H1 (cell line): ENCODE results near the gene FIG4. TPM values are rescaled to one million over a fixed set of nuclear protein-coding genes. Genes with fewer than 3 reads are reported as not detected.
A peak's percentile ranks its signal among the peaks of the same experiment; 100 is the strongest.

Experiments used
- CTCF ChIA-PET: fragments of 300-600 bp; sonication (Branson Sonifier 250); formaldehyde crosslinking; loops from one replicate; lab custom pipeline; 2021; ENCODE audit not compliant: partially characterized antibody; lab: Charles Lee
- POLR2A ChIA-PET: fragments of 300-600 bp; sonication (Branson Sonifier 250); formaldehyde crosslinking; loops from one replicate; lab custom pipeline; 2021; ENCODE audit warnings: inconsistent platforms; ENCODE audit not compliant: partially characterized antibody; lab: Charles Lee
- DNase-seq, 2 experiments: peaks; one replicate each; pipeline versions ENCODE4 v3.0.0 to v3.0.0-alpha.2; 2010 to 2022; ENCODE audit warnings: low spot score in 2 of 2, low read depth in 1 of 2, mixed read lengths in 1 of 2
- FAIRE-seq: peaks from 2 replicates; lab custom pipeline; 2011; peaks lifted over from hg19 to GRCh38; lab: Jason Lieb, UNC
- H2AFZ ChIP-seq: 2 replicates; pipeline ENCODE4 v1.8.1; 2012; ENCODE audit warnings: low read length, inconsistent platforms
- H2AK5ac ChIP-seq: 2 replicates; pipeline ENCODE4 v1.6.1; 2013; ENCODE audit warnings: low read depth, low read length
- H2BK120ac ChIP-seq: replicated peaks from 2 replicates; pipeline ENCODE3; 2013; ENCODE audit warnings: low read depth, low read length, inconsistent platforms
- H2BK12ac ChIP-seq: 2 replicates; pipeline ENCODE4 v1.6.1; 2013; ENCODE audit warnings: low read depth, low read length
- H2BK15ac ChIP-seq: 2 replicates; pipeline ENCODE4 v1.6.1; 2013; ENCODE audit warnings: low read length
- H2BK20ac ChIP-seq: 2 replicates; pipeline ENCODE4 v1.6.1; 2013; ENCODE audit warnings: low read length
- H2BK5ac ChIP-seq: 2 replicates; pipeline ENCODE4 v1.6.1; 2013; ENCODE audit warnings: low read depth, low read length
- H3K14ac ChIP-seq: 2 replicates; pipeline ENCODE4 v1.6.1; 2013; ENCODE audit warnings: inconsistent platforms; ENCODE audit not compliant: insufficient read length
- H3K18ac ChIP-seq: 2 replicates; pipeline ENCODE4 v1.6.1; 2013; ENCODE audit warnings: low read length; ENCODE audit errors: extremely low read depth
- H3K23ac ChIP-seq: 2 replicates; pipeline ENCODE4 v1.6.1; 2013; ENCODE audit warnings: inconsistent platforms; ENCODE audit not compliant: insufficient read length
- H3K23me2 ChIP-seq: 2 replicates; pipeline ENCODE4 v1.6.1; 2013; ENCODE audit warnings: low read depth, low read length
- H3K27ac ChIP-seq: 2 replicates; pipeline ENCODE4 v1.6.1; 2011; ENCODE audit warnings: low read depth, low read length, inconsistent platforms
- H3K27me3 ChIP-seq, 4 experiments: replicated peaks in 1 of 4; 1 replicate in 1 of 4; 2 replicates in 3 of 4; pipeline versions ENCODE4 v1.6.1 to v1.8.1; 2011 to 2013; ENCODE audit warnings: low read length in 3 of 4, mild to moderate bottlenecking in 3 of 4, inconsistent platforms in 2 of 4, mixed read lengths in 2 of 4, moderate library complexity in 1 of 4; ENCODE audit not compliant: control insufficient read depth in 3 of 4, insufficient read depth in 3 of 4; ENCODE audit errors: extremely low read depth in 1 of 4
- H3K36me3 ChIP-seq, 4 experiments: 2 replicates each; pipeline versions ENCODE4 v1.6.1 to v1.8.1; 2011 to 2013; ENCODE audit warnings: mild to moderate bottlenecking in 4 of 4, low read length in 3 of 4, moderate library complexity in 2 of 4, control low read depth in 1 of 4, inconsistent platforms in 1 of 4; ENCODE audit not compliant: insufficient read depth in 4 of 4, control insufficient read depth in 2 of 4
- H3K4ac ChIP-seq: replicated peaks from 2 replicates; pipeline ENCODE3; 2013; ENCODE audit warnings: low read length, low read depth, mixed read lengths, inconsistent platforms; ENCODE audit not compliant: insufficient read length
- H3K4me1 ChIP-seq, 4 experiments: replicated peaks in 1 of 4; 1 replicate in 1 of 4; 2 replicates in 3 of 4; pipeline versions ENCODE4 v1.6.1 to v1.8.1; 2011 to 2013; ENCODE audit warnings: low read length in 3 of 4, inconsistent platforms in 2 of 4, mixed read lengths in 1 of 4; ENCODE audit not compliant: insufficient read depth in 4 of 4, control insufficient read depth in 3 of 4
- H3K4me2 ChIP-seq, 2 experiments: 2 replicates each; pipeline versions ENCODE4 v1.6.1 to v1.8.1; 2011 to 2013; ENCODE audit warnings: low read depth in 2 of 2, low read length in 2 of 2, control low read depth in 1 of 2, inconsistent platforms in 1 of 2, mild to moderate bottlenecking in 1 of 2; ENCODE audit not compliant: insufficient read depth in 1 of 2
- H3K4me3 ChIP-seq, 4 experiments: fragments of 200-600, 300-600 bp in 1 of 4; sonication (generic), shearing (Covaris generic), sonication (Bioruptor Twin) in 1 of 4; 2 replicates each; pipeline versions ENCODE4 v1.5.1 to v1.8.1; 2011 to 2016; ENCODE audit warnings: low read length in 4 of 4, low read depth in 3 of 4, control low read depth in 2 of 4, inconsistent platforms in 2 of 4, mild to moderate bottlenecking in 2 of 4, mixed read lengths in 1 of 4, moderate library complexity in 1 of 4; ENCODE audit not compliant: insufficient read depth in 2 of 4; ENCODE audit errors: extremely low read depth in 1 of 4
- H3K56ac ChIP-seq: replicated peaks from 2 replicates; pipeline ENCODE3; 2013; ENCODE audit warnings: low read depth, mild to moderate bottlenecking, mixed read lengths, low read length, inconsistent platforms; ENCODE audit not compliant: insufficient read length
- H3K79me1 ChIP-seq: 2 replicates; pipeline ENCODE4 v1.6.1; 2013; ENCODE audit warnings: low read depth, low read length, control low read depth
- H3K79me2 ChIP-seq, 2 experiments: 2 replicates each; pipeline versions ENCODE4 v1.6.1 to v1.8.1; 2012 to 2013; ENCODE audit warnings: low read length in 2 of 2, mild to moderate bottlenecking in 2 of 2, inconsistent platforms in 1 of 2; ENCODE audit not compliant: insufficient read depth in 2 of 2, control insufficient read depth in 1 of 2
- H3K9ac ChIP-seq, 4 experiments: replicated peaks in 1 of 4; 1 replicate in 1 of 4; 2 replicates in 3 of 4; pipeline versions ENCODE4 v1.6.1 to v1.8.1; 2011 to 2013; ENCODE audit warnings: low read depth in 3 of 4, low read length in 3 of 4, control low read depth in 2 of 4, mild to moderate bottlenecking in 2 of 4, moderate library complexity in 2 of 4, inconsistent platforms in 1 of 4; ENCODE audit errors: extremely low read depth in 1 of 4
- H3K9me3 ChIP-seq, 2 experiments: 2 replicates each; pipeline versions ENCODE4 v1.6.1 to v1.8.1; 2012 to 2013; ENCODE audit warnings: mild to moderate bottlenecking in 2 of 2, moderate library complexity in 2 of 2, control low read depth in 1 of 2, inconsistent platforms in 1 of 2, low read depth in 1 of 2, low read length in 1 of 2, mixed read lengths in 1 of 2; ENCODE audit not compliant: insufficient read depth in 2 of 2
- H4K20me1 ChIP-seq, 2 experiments: replicated peaks in 1 of 2; 2 replicates each; pipeline versions ENCODE3 to v1.8.1; 2011 to 2013; ENCODE audit warnings: inconsistent platforms in 2 of 2, low read length in 2 of 2, mild to moderate bottlenecking in 1 of 2; ENCODE audit not compliant: insufficient read depth in 2 of 2, control insufficient read depth in 1 of 2
- H4K5ac ChIP-seq: 2 replicates; pipeline ENCODE4 v1.6.1; 2013; ENCODE audit warnings: low read length, low read depth, mixed read lengths, inconsistent platforms; ENCODE audit not compliant: insufficient read length
- H4K8ac ChIP-seq: 2 replicates; pipeline ENCODE4 v1.8.0; 2013; ENCODE audit warnings: mild to moderate bottlenecking, moderate library complexity, low read length, inconsistent platforms; ENCODE audit not compliant: insufficient read depth; ENCODE audit errors: extremely low read depth
- H4K91ac ChIP-seq: replicated peaks from 2 replicates; pipeline ENCODE3; 2013; ENCODE audit warnings: low read length, mixed read lengths, inconsistent platforms; ENCODE audit not compliant: insufficient read length
- ASH2L ChIP-seq: fragments of 200-600, 300-600 bp; sonication (generic); IDR thresholded peaks from one replicate; pipeline ENCODE4 v1.7.1; 2017; ENCODE audit warnings: low read length
- BCL11A ChIP-seq, 2 experiments: IDR thresholded peaks; one replicate each; pipeline ENCODE4 v1.6.1; 2011; ENCODE audit warnings: low read depth in 2 of 2, low read length in 2 of 2, mild to moderate bottlenecking in 2 of 2
- EGR1 ChIP-seq: IDR thresholded peaks from 2 replicates; pipeline ENCODE4 v1.6.1; 2011; ENCODE audit warnings: low read depth, low read length, borderline replicate concordance
- GABPA ChIP-seq: IDR thresholded peaks from 2 replicates; pipeline ENCODE4 v1.6.1; 2011; ENCODE audit warnings: mild to moderate bottlenecking, low read length, moderate library complexity, borderline replicate concordance; ENCODE audit not compliant: insufficient read depth
- GTF2F1 ChIP-seq: IDR thresholded peaks from 2 replicates; pipeline ENCODE4 v1.6.1; 2012; ENCODE audit warnings: low read depth, low read length, improper control_type of control experiment, borderline replicate concordance
- JUN ChIP-seq: IDR thresholded peaks from 2 replicates; pipeline ENCODE4 v1.6.1; 2011; ENCODE audit warnings: low read depth, mild to moderate bottlenecking, improper control_type of control experiment, low read length
- JUND ChIP-seq: IDR thresholded peaks from 2 replicates; pipeline ENCODE4 v1.6.1; 2011; ENCODE audit warnings: mild to moderate bottlenecking, improper control_type of control experiment, low read length
- MAFK ChIP-seq: IDR thresholded peaks from 2 replicates; pipeline ENCODE4 v1.6.1; 2012; ENCODE audit warnings: low read depth, mild to moderate bottlenecking, improper control_type of control experiment, low read length
- POU5F1 ChIP-seq: IDR thresholded peaks from 2 replicates; pipeline ENCODE4 v1.6.1; 2011; ENCODE audit warnings: low read depth, mild to moderate bottlenecking, low read length, moderate library complexity
- RNF2 ChIP-seq: fragments of 200-900, 300-1000 bp; sonication (generic); IDR thresholded peaks from 2 replicates; pipeline ENCODE4 v1.7.1; 2016; ENCODE audit warnings: borderline replicate concordance, low read depth, mild to moderate bottlenecking, antibody characterized with exemption, low read length; ENCODE audit not compliant: poor library complexity, severe bottlenecking; ENCODE audit errors: missing control alignments
- SIN3A ChIP-seq, 2 experiments: IDR thresholded peaks in 1 of 2; conservative IDR thresholded peaks in 1 of 2; 2 replicates each; pipeline ENCODE4 v1.6.1; 2011 to 2012; ENCODE audit warnings: low read length in 2 of 2, improper control_type of control experiment in 1 of 2, low read depth in 1 of 2, mild to moderate bottlenecking in 1 of 2
- SRF ChIP-seq: IDR thresholded peaks from 2 replicates; pipeline ENCODE4 v1.6.1; 2011; ENCODE audit warnings: mild to moderate bottlenecking, low read depth, low read length, moderate library complexity
- TBP ChIP-seq: IDR thresholded peaks from 2 replicates; pipeline ENCODE4 v1.6.1; 2011; ENCODE audit warnings: low read depth, low read length, improper control_type of control experiment
- WGBS, 2 experiments: shearing (Covaris generic) in 1 of 2; methylation state at CpG; one replicate each; pipeline versions ENCODE4 v1.1.6 to v1.1.7; 2013 to 2015; ENCODE audit warnings: low lambda C conversion rate in 2 of 2, mixed read lengths in 2 of 2, inconsistent platforms in 1 of 2, low coverage in 1 of 2, missing lambda C conversion rate in 1 of 2; ENCODE audit not compliant: insufficient replicate concordance in 2 of 2, insufficient coverage in 1 of 2, insufficient read length in 1 of 2; ENCODE audit errors: extremely low coverage in 1 of 2, missing lambda C conversion rate in 1 of 2; 5-methylcytosine and 5-hydroxymethylcytosine counted together
- polyA plus RNA-seq, 7 experiments: library from polyadenylated mRNA; depleted of rRNA in 3 of 7; stranded (reverse) in 5 of 7; unstranded in 2 of 7; fragments of >200 nt in 5 of 7; fragments of 200-250 nt in 2 of 7; gene quantifications; 1 replicate in 5 of 7; 2 replicates in 1 of 7; 4 replicates in 1 of 7; pipeline versions ENCODE4 v1.2.1 to v1.2.3, GENCODE V29; 2011 to 2013; ENCODE audit warnings: missing spikeins in 2 of 7, mixed read lengths in 2 of 7
- total RNA-seq: library from RNA; stranded (reverse); fragmentation: NEBNext Ultra II Directional; extraction: Animal tissue kit (Norgen Biotek cat#: 25700); gene quantifications from 2 replicates; pipeline ENCODE4 v1.2.1, GENCODE V29; 2021
- TF ChIP-seq, protein P1 (sequence below): IDR thresholded peaks from 2 replicates; pipeline ENCODE4 v1.6.1; 2012; ENCODE audit warnings: inconsistent platforms

Gene FIG4
- total and polyA plus RNA-seq, 2 of the 8 experiments (the other 6 are each of a cell fraction or from before 2014, with no cell fraction given), result 11.8 to 21.9 TPM

GRCh38 chr6:109874621-109875020 lies 183.5 kb downstream of the FIG4 start:
- WGBS, 2 experiments, result 84% methylated on average over 4 of the region's 4 CpGs; no CpG with 5 or more reads in 1 of the 2 experiments
- H4K20me1 ChIP-seq, result no peaks in the 10 kb centered on the region
- TF ChIP-seq TBP (no peak), RNF2 (no peak), ASH2L (no peak), SIN3A (conservative IDR thresholded peaks at IDR 0.05 in 1 of 2, IDR thresholded peaks at IDR 0.05 in 1 of 2; ENCODE audit: low read depth in 1 of 2, low read length in 2 of 2) (no peak), JUND (no peak), GABPA (no peak), POU5F1 (no peak), EGR1 (no peak), SRF (no peak), GTF2F1 (no peak), JUN (no peak), BCL11A (IDR thresholded peaks at IDR 0.05; ENCODE audit: low read depth in 2 of 2, low read length in 2 of 2) (no peak), MAFK (no peak)
- TF ChIP-seq, protein P1, sequence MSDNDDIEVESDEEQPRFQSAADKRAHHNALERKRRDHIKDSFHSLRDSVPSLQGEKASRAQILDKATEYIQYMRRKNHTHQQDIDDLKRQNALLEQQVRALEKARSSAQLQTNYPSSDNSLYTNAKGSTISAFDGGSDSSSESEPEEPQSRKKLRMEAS, result no peak

More at GRCh38 chr6:109874621-109875020, 183.5 kb downstream of the FIG4 start:
- ChIA-PET POLR2A (interaction anchor here (0.7 kb wide), 1 partner anchor 532 kb away, joined by 3 read pairs; no protein-coding TSS in a partner anchor), CTCF (interaction anchor here (1.2 to 1.7 kb wide), 4 partner anchors 8 to 167 kb away, joined by 3 to 8 read pairs (median 4); no protein-coding TSS in a partner anchor)
- no peak for FAIRE-seq
- Histone ChIP-seq H3K79me1 (no peaks in the 10 kb centered on the region), H4K8ac (no peak overlapping the region), H3K79me2 (no peaks in the 10 kb centered on the region), H2BK5ac (no peak overlapping the region; the same call in 1 of the 2 replicates), H3K23me2 (no peaks in the 10 kb centered on the region), H3K23ac (no peak overlapping the region), H3K27ac (no peak overlapping the region), H2BK120ac (no peak overlapping the region), H3K4me2 (no peak overlapping the region), H3K14ac (no peak overlapping the region), H3K18ac (no peak overlapping the region), H3K4me3 (no peak overlapping the region), H3K56ac (no peak overlapping the region), H2BK20ac (0 out of 2 replicates have a peak overlapping the region, but pooled peaks have one; percentile 32), H2BK15ac (0 out of 2 replicates have a peak overlapping the region, but pooled peaks have one; percentile 92), H2BK12ac (no peak overlapping the region), H4K5ac (no peak overlapping the region), H3K9ac (no peak overlapping the region), H3K36me3 (no peaks in the 10 kb centered on the region; a peak in 1 of 8 replicates), H2AFZ (no peak overlapping the region), H3K9me3 (peaks cover 0 to 3% of the 10 kb centered on the region in 2 experiments; a peak in 1 of 4 replicates), H2AK5ac (no peak overlapping the region), H4K91ac (no peak overlapping the region), H3K4me1 (peaks cover 0 to 11% (median 4%) of the 10 kb centered on the region in 4 experiments; a peak in 5 of 7 replicates), H3K4ac (no peak overlapping the region), H3K27me3 (no peaks in the 10 kb centered on the region)
- DNase-seq, result no peak
